ENCODE data around the gene NOX4.

- TF ChIP-seq CTCF (IDR thresholded peaks at IDR 0.05): no peak
- no peak for TF ChIP-seq EZH2 (IDR thresholded peaks at IDR 0.05; ENCODE audit: borderline replicate concordance, insufficient read depth, low read depth, low read length, poor library complexity, severe bottlenecking)
Measured at GRCh38 chr11:89361734-89362133, 129.4 kb downstream of the NOX4 start.
